ENCODE data around the gene GTPBP6. TPM values are rescaled to one million over a fixed set of nuclear protein-coding genes. Genes with fewer than 3 reads are reported as not detected.

The GTPBP6 gene
- total RNA-seq, 1 donor from 2014 or later: 30.8 TPM

GRCh38 chrX:358651-359143 lies 40.1 kb upstream of the GTPBP6 start:
- Histone ChIP-seq H3K4me3 (ENCODE audit: low read length in 3 of 3) (no peak overlapping the region), H3K9me3 (ENCODE audit: control insufficient read depth in 3 of 3, low read length in 3 of 3) (peaks cover 0 to 4% (median 2%) of the 10 kb centered on the region in 3 donors), H3K36me3 (ENCODE audit: control insufficient read depth in 3 of 3, insufficient read depth in 3 of 3, low read length in 3 of 3) (peaks cover 26 to 43% (median 27%) of the 10 kb centered on the region in 3 donors), H3K27me3 (ENCODE audit: control insufficient read depth in 3 of 3, insufficient read depth in 3 of 3, low read length in 3 of 3) (no peaks in the 10 kb centered on the region), H3K4me1 (ENCODE audit: control insufficient read depth in 3 of 3, insufficient read depth in 3 of 3, low read length in 3 of 3) (peaks cover 0 to 2% (median 0%) of the 10 kb centered on the region in 3 donors), H3K27ac (ENCODE audit: low read depth, low read length) (no peak overlapping the region), H3K9ac (ENCODE audit: low read depth in 1 of 3, low read length in 3 of 3) (no peak overlapping the region)

- Histone ChIP-seq H3K9ac (ENCODE audit: low read depth in 1 of 3, low read length in 3 of 3) (no peak overlapping the region), H3K4me3 (ENCODE audit: low read length in 3 of 3) (no peak overlapping the region), H3K27ac (ENCODE audit: low read depth, low read length) (no peak overlapping the region), H3K4me1 (ENCODE audit: control insufficient read depth in 3 of 3, insufficient read depth in 3 of 3, low read length in 3 of 3) (no peaks in the 10 kb centered on the region), H3K36me3 (ENCODE audit: control insufficient read depth in 3 of 3, insufficient read depth in 3 of 3, low read length in 3 of 3) (peaks cover 26 to 43% (median 27%) of the 10 kb centered on the region in 3 donors), H3K27me3 (ENCODE audit: control insufficient read depth in 3 of 3, insufficient read depth in 3 of 3, low read length in 3 of 3) (no peaks in the 10 kb centered on the region), H3K9me3 (ENCODE audit: control insufficient read depth in 3 of 3, low read length in 3 of 3) (peaks cover 0 to 4% (median 2%) of the 10 kb centered on the region in 3 donors)
Measured at GRCh38 chrX:357693-358471, 39.3 kb upstream of the GTPBP6 start.

DNA sequence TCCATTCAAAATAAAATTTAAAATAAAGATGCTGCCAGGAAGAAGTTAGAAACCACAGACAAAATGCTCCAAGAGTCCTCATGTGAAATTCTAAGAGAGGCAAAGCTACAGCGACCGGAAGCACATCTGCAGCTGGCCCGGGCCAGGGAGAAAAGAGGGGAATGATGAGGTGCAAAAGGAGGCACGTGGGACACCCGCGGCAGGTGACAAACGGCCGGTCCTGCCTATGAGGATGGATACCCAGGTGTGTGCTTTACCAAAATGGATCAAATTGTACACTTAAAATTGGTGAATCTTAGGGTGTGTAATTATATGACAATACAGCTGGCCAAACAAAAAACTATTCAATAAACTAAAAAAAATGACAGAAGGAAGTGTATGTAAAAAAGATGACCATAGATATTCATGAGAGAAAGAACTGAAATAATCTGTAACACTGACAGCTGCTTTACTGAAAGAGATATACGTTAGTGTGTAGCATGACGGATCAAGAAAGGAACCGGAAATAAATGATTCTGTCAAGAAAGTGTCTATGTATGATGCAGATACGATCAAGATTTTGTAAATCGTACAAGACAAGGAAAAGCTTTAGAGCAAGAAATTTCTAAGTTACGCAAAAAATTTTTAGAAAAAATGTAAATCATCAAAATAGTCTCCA lies 38.6 kb upstream of the GTPBP6 start:
- H3K36me3 ChIP-seq (ENCODE audit: control insufficient read depth in 3 of 3, insufficient read depth in 3 of 3, low read length in 3 of 3): peaks cover 29 to 45% (median 31%) of the 10 kb centered on the region in 3 donors
- no peak overlapping the region for H3K27ac ChIP-seq (ENCODE audit: low read depth, low read length)
- no peak overlapping the region for H3K9ac ChIP-seq (ENCODE audit: low read depth in 1 of 3, low read length in 3 of 3)
- no peaks in the 10 kb centered on the region for H3K4me1 ChIP-seq (ENCODE audit: control insufficient read depth in 3 of 3, insufficient read depth in 3 of 3, low read length in 3 of 3)
- no peaks in the 10 kb centered on the region for H3K27me3 ChIP-seq (ENCODE audit: control insufficient read depth in 3 of 3, insufficient read depth in 3 of 3, low read length in 3 of 3)
- peaks cover 0 to 4% (median 2%) of the 10 kb centered on the region in 3 donors for H3K9me3 ChIP-seq (ENCODE audit: control insufficient read depth in 3 of 3, low read length in 3 of 3)
- H3K4me3 ChIP-seq (ENCODE audit: low read length in 3 of 3): no peak overlapping the region

GRCh38 chrX:356385-357034 lies 37.9 kb upstream of the GTPBP6 start:
- Histone ChIP-seq H3K9ac (ENCODE audit: low read depth in 1 of 3, low read length in 3 of 3) (no peak overlapping the region), H3K4me1 (ENCODE audit: control insufficient read depth in 3 of 3, insufficient read depth in 3 of 3, low read length in 3 of 3) (no peaks in the 10 kb centered on the region), H3K9me3 (ENCODE audit: control insufficient read depth in 3 of 3, low read length in 3 of 3) (peaks cover 0 to 4% (median 2%) of the 10 kb centered on the region in 3 donors), H3K36me3 (ENCODE audit: control insufficient read depth in 3 of 3, insufficient read depth in 3 of 3, low read length in 3 of 3) (peaks cover 30 to 40% (median 30%) of the 10 kb centered on the region in 3 donors), H3K27me3 (ENCODE audit: control insufficient read depth in 3 of 3, insufficient read depth in 3 of 3, low read length in 3 of 3) (no peaks in the 10 kb centered on the region), H3K27ac (ENCODE audit: low read depth, low read length) (no peak overlapping the region), H3K4me3 (ENCODE audit: low read length in 3 of 3) (no peak overlapping the region)

DNA sequence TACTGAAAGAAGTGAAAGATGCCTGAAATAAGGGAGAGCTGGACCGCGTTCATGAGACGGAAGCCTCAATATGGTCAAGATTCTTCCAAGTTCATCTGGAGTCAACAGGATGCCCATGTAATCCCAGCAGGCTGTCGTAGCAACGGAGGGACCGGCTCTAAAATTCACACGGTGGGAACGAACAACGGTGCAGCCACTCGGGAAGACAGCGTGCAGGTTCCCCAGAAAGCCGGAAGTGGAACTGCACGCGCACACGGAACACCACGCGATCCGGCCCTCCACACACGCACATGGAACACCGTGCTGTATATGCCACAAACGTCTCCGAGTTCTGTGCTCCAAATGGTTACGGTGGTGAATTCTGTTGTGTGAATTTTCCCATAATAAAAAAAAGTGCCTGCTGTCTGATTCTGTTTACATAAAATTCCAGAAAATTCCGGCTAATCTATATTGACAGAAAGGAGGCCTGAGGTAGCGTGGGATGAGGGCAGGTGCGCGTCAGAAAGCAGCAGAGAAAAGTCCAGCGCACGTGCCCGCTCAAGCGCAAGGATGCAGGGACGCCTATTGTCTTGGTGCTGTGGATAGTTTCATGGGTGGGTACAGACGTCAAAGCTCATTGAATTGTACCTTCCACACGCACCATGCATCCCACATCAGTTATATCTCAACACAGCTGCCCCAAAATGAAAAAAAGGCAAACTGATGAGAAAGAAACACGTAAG lies 36.9 kb upstream of the GTPBP6 start:
- no peak overlapping the region for H3K27ac ChIP-seq (ENCODE audit: low read depth, low read length)
- H3K4me3 ChIP-seq (ENCODE audit: low read length in 3 of 3): no peak overlapping the region
- H3K4me1 ChIP-seq (ENCODE audit: control insufficient read depth in 3 of 3, insufficient read depth in 3 of 3, low read length in 3 of 3): no peaks in the 10 kb centered on the region
- no peak overlapping the region for H3K9ac ChIP-seq (ENCODE audit: low read depth in 1 of 3, low read length in 3 of 3)
- no peaks in the 10 kb centered on the region for H3K27me3 ChIP-seq (ENCODE audit: control insufficient read depth in 3 of 3, insufficient read depth in 3 of 3, low read length in 3 of 3)
- H3K9me3 ChIP-seq (ENCODE audit: control insufficient read depth in 3 of 3, low read length in 3 of 3): peaks cover 0 to 1% (median 0%) of the 10 kb centered on the region in 3 donors
- peaks cover 20 to 30% (median 22%) of the 10 kb centered on the region in 3 donors for H3K36me3 ChIP-seq (ENCODE audit: control insufficient read depth in 3 of 3, insufficient read depth in 3 of 3, low read length in 3 of 3)

GRCh38 chrX:353566-354535 lies 35.3 kb upstream of the GTPBP6 start:
- H3K9ac ChIP-seq (ENCODE audit: low read depth in 1 of 3, low read length in 3 of 3): no peak overlapping the region
- H3K9me3 ChIP-seq (ENCODE audit: control insufficient read depth in 3 of 3, low read length in 3 of 3): no peaks in the 10 kb centered on the region
- H3K27me3 ChIP-seq (ENCODE audit: control insufficient read depth in 3 of 3, insufficient read depth in 3 of 3, low read length in 3 of 3): no peaks in the 10 kb centered on the region
- no peak overlapping the region for H3K27ac ChIP-seq (ENCODE audit: low read depth, low read length)
- H3K4me3 ChIP-seq (ENCODE audit: low read length in 3 of 3): no peak overlapping the region
- peaks cover 12 to 18% (median 14%) of the 10 kb centered on the region in 3 donors for H3K36me3 ChIP-seq (ENCODE audit: control insufficient read depth in 3 of 3, insufficient read depth in 3 of 3, low read length in 3 of 3)
- peaks cover 0 to 5% (median 3%) of the 10 kb centered on the region in 3 donors for H3K4me1 ChIP-seq (ENCODE audit: control insufficient read depth in 3 of 3, insufficient read depth in 3 of 3, low read length in 3 of 3)

DNA sequence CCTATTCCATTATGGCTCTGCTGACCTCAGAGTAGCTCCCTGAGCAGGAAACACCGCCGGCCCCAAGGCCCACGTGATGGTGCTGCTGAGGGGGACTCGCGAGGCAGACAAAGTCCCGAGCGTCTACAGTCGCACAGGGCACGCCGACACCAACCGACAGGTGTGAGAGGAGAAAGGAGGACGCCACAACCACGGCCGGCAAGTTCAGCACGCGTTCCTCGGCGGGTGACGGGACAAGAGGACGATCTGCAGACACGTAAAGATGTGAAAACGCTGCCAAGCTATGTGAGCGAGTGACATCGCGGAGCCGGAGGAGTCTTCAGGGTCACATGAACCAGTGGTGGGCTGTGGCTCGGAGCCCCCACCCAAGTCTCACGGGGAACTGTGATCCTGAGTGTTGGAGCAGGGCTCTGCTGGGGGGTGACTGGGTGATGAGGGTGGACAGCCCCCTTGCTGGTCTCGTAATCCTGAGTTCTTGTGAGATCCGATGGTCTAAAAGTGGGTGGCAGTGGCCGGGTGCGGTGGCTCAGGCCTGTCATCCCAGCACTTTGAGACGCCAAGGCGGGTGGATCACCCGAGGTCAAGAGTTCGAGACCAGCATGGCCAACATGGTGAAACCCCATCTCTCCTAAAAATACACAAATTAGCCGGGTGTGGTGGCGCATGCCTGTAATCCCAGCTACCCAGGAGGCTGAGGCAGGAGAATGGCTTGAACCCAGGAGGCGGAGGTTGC lies 34.2 kb upstream of the GTPBP6 start:
- Histone ChIP-seq H3K9ac (ENCODE audit: low read depth in 1 of 3, low read length in 3 of 3) (no peak overlapping the region), H3K27me3 (ENCODE audit: control insufficient read depth in 3 of 3, insufficient read depth in 3 of 3, low read length in 3 of 3) (no peaks in the 10 kb centered on the region), H3K27ac (ENCODE audit: low read depth, low read length) (no peak overlapping the region), H3K4me3 (ENCODE audit: low read length in 3 of 3) (no peak overlapping the region), H3K4me1 (ENCODE audit: control insufficient read depth in 3 of 3, insufficient read depth in 3 of 3, low read length in 3 of 3) (peaks cover 0 to 7% (median 3%) of the 10 kb centered on the region in 3 donors), H3K36me3 (ENCODE audit: control insufficient read depth in 3 of 3, insufficient read depth in 3 of 3, low read length in 3 of 3) (peaks cover 7 to 10% (median 8%) of the 10 kb centered on the region in 3 donors), H3K9me3 (ENCODE audit: control insufficient read depth in 3 of 3, low read length in 3 of 3) (no peaks in the 10 kb centered on the region)

DNA sequence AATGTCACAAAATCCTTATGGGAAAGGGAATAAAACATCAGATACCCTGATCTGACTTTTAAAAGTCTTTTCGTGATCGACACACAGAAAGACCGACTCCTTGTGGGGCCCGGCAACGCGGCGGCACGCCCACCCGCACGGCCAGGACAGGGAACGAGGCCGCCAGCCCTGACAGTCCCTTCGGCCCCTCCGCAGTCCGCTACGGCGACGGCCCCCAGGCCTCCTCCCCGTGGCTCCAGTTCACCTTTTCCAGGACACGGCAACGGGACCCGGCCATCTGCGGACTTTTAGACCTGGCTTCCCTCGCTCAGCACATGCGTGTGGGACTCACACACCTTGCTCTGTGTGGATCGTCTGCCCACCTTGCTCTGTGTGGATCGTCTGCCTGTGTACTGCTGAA lies 33.6 kb upstream of the GTPBP6 start:
- no peak overlapping the region for H3K4me3 ChIP-seq (ENCODE audit: low read length in 3 of 3)
- H3K27ac ChIP-seq (ENCODE audit: low read depth, low read length): no peak overlapping the region

More for the DNA sequence above, 33.6 kb upstream of the GTPBP6 start:
- Histone ChIP-seq H3K36me3 (ENCODE audit: control insufficient read depth in 3 of 3, insufficient read depth in 3 of 3, low read length in 3 of 3) (peaks cover 7 to 9% (median 9%) of the 10 kb centered on the region in 3 donors), H3K9me3 (ENCODE audit: control insufficient read depth in 3 of 3, low read length in 3 of 3) (no peaks in the 10 kb centered on the region), H3K9ac (ENCODE audit: low read depth in 1 of 3, low read length in 3 of 3) (no peak overlapping the region), H3K4me1 (ENCODE audit: control insufficient read depth in 3 of 3, insufficient read depth in 3 of 3, low read length in 3 of 3) (peaks cover 0 to 7% (median 3%) of the 10 kb centered on the region in 3 donors), H3K27me3 (ENCODE audit: control insufficient read depth in 3 of 3, insufficient read depth in 3 of 3, low read length in 3 of 3) (no peaks in the 10 kb centered on the region)

Measured in skeletal muscle tissue (tissue), 4 donors.